AG10803 (cell line): ENCODE data around the gene GNAL.

Experiments used
- DNase-seq: peaks from one replicate; pipeline ENCODE4 v3.0.0; 2010; ENCODE audit warnings: low read depth
- H3K4me3 ChIP-seq: 2 replicates; pipeline ENCODE4 v1.5.1; 2011; ENCODE audit warnings: mild to moderate bottlenecking, low read length, control low read depth
- CTCF ChIP-seq: conservative IDR thresholded peaks from 2 replicates; pipeline ENCODE4 v1.5.1; 2011; ENCODE audit warnings: mild to moderate bottlenecking, low read length, control low read depth, inconsistent platforms

GNAL gene

GRCh38 chr18:11866764-11867163 lies 177.7 kb downstream of the GNAL start:
- DNase-seq, result no peak
- TF ChIP-seq CTCF, result no peak
- no peak overlapping the region for H3K4me3 ChIP-seq

GRCh38 chr18:11868230-11868629 lies 179.2 kb downstream of the GNAL start:
- TF ChIP-seq CTCF, result no peak
- no peak for DNase-seq
- H3K4me3 ChIP-seq, result no peak overlapping the region

GRCh38 chr18:11871501-11871900 lies 182.4 kb downstream of the GNAL start:
- DNase-seq, result no peak
- no peak overlapping the region for H3K4me3 ChIP-seq
- TF ChIP-seq CTCF, result no peak

GRCh38 chr18:11872479-11873136 lies 183.5 kb downstream of the GNAL start:
- TF ChIP-seq CTCF, result peak; percentile 55

GRCh38 chr18:11873670-11874340 lies 184.7 kb downstream of the GNAL start:
- no peak for DNase-seq
- TF ChIP-seq CTCF, result no peak
- no peak overlapping the region for H3K4me3 ChIP-seq

More at GRCh38 chr18:11872479-11873136, 183.5 kb downstream of the GNAL start:
- H3K4me3 ChIP-seq, result no peak overlapping the region
- DNase-seq, result peak; percentile 31

GRCh38 chr18:11874676-11875075 lies 185.6 kb downstream of the GNAL start:
- H3K4me3 ChIP-seq, result no peak overlapping the region
- no peak for DNase-seq
- TF ChIP-seq CTCF, result no peak
